Activated CD4-positive, alpha-beta T cell treated with anti-CD3 and anti-CD28 coated beads, Interleukin-2, amount 10 ng/mL, durations not matched to agents 24 days and 14 days (primary cell): ENCODE data around the gene ARHGAP35. TPM values are rescaled to one million over a fixed set of nuclear protein-coding genes. Genes with fewer than 3 reads are reported as not detected.

Experiments used
- DNase-seq: peaks from one replicate; pipeline ENCODE4 v3.0.0; 2022
- H3K27ac Mint-ChIP-seq: one replicate; pipeline ENCODE4 v1.8.0; 2022; ENCODE audit warnings: mild to moderate bottlenecking, mixed read lengths
- H3K27me3 Mint-ChIP-seq: one replicate; pipeline ENCODE4 v1.8.0; 2022; ENCODE audit warnings: mixed read lengths
- H3K36me3 Mint-ChIP-seq: one replicate; pipeline ENCODE4 v1.8.0; 2022; ENCODE audit warnings: low read depth, mild to moderate bottlenecking, mixed read lengths
- H3K4me1 Mint-ChIP-seq: one replicate; pipeline ENCODE4 v1.8.0; 2021; ENCODE audit warnings: mixed read lengths
- H3K4me3 Mint-ChIP-seq: one replicate; pipeline ENCODE4 v1.8.0; 2022; ENCODE audit warnings: mild to moderate bottlenecking, moderate library complexity, mixed read lengths
- H3K9me3 Mint-ChIP-seq: one replicate; pipeline ENCODE4 v1.8.0; 2021; ENCODE audit warnings: mixed read lengths
- intact Hi-C: fragments of 100-400 bp; cut with micrococcal nuclease; formaldehyde crosslinking; loops from one replicate; pipeline ENCODE4 v1.15.1; 2023
- total RNA-seq: library from RNA; stranded (reverse); gene quantifications from 2 replicates; pipeline ENCODE4 v1.2.3, GENCODE V29; 2022

The ARHGAP35 gene
- total RNA-seq, 1 donor from 2014 or later = 21.9 TPM

GRCh38 chr19:46890423-46891170 lies 29.8 kb downstream of the ARHGAP35 start:
- H3K36me3 Mint-ChIP-seq = peaks cover 1% of the 10 kb centered on the region
- peaks cover 19% of the 10 kb centered on the region for H3K4me1 Mint-ChIP-seq
- H3K4me3 Mint-ChIP-seq = no peak overlapping the region
- H3K27me3 Mint-ChIP-seq = no peaks in the 10 kb centered on the region
- H3K9me3 Mint-ChIP-seq = no peaks in the 10 kb centered on the region
- H3K27ac Mint-ChIP-seq = no peak overlapping the region
- no peak for DNase-seq
- intact Hi-C loops = no loop called here

GRCh38 chr19:46892252-46893179 lies 31.7 kb downstream of the ARHGAP35 start:
- intact Hi-C loops = no loop called here
- Mint-ChIP-seq H3K4me3 (no peak overlapping the region), H3K27me3 (no peaks in the 10 kb centered on the region), H3K4me1 (peaks cover 12% of the 10 kb centered on the region), H3K27ac (no peak overlapping the region), H3K9me3 (no peaks in the 10 kb centered on the region), H3K36me3 (peaks cover 1% of the 10 kb centered on the region)
- DNase-seq = no peak

- no peaks in the 10 kb centered on the region for H3K9me3 Mint-ChIP-seq
- H3K4me1 Mint-ChIP-seq = peaks cover 6% of the 10 kb centered on the region
- no peak overlapping the region for H3K27ac Mint-ChIP-seq
- H3K36me3 Mint-ChIP-seq = peaks cover 3% of the 10 kb centered on the region
- intact Hi-C loops = no loop called here
- no peaks in the 10 kb centered on the region for H3K27me3 Mint-ChIP-seq
- DNase-seq = no peak
- no peak overlapping the region for H3K4me3 Mint-ChIP-seq
Observed at GRCh38 chr19:46896076-46896794, 35.4 kb downstream of the ARHGAP35 start.

- H3K9me3 Mint-ChIP-seq = no peaks in the 10 kb centered on the region
- H3K27ac Mint-ChIP-seq = no peak overlapping the region
- H3K27me3 Mint-ChIP-seq = no peaks in the 10 kb centered on the region
- peaks cover 3% of the 10 kb centered on the region for H3K36me3 Mint-ChIP-seq
- H3K4me1 Mint-ChIP-seq = peaks cover 10% of the 10 kb centered on the region
- no peak overlapping the region for H3K4me3 Mint-ChIP-seq
- intact Hi-C loops = no loop called here
- DNase-seq = no peak
Observed at GRCh38 chr19:46898731-46899130, 37.9 kb downstream of the ARHGAP35 start.

GRCh38 chr19:46900341-46900740 lies 39.5 kb downstream of the ARHGAP35 start:
- peaks cover 13% of the 10 kb centered on the region for H3K4me1 Mint-ChIP-seq
- intact Hi-C loops = no loop called here
- peaks cover 3% of the 10 kb centered on the region for H3K36me3 Mint-ChIP-seq
- no peaks in the 10 kb centered on the region for H3K9me3 Mint-ChIP-seq
- H3K27ac Mint-ChIP-seq = no peak overlapping the region
- no peaks in the 10 kb centered on the region for H3K27me3 Mint-ChIP-seq
- no peak for DNase-seq
- H3K4me3 Mint-ChIP-seq = no peak overlapping the region

- Mint-ChIP-seq H3K4me1 (peaks cover 13% of the 10 kb centered on the region), H3K36me3 (peaks cover 3% of the 10 kb centered on the region), H3K4me3 (no peak overlapping the region), H3K9me3 (no peaks in the 10 kb centered on the region), H3K27ac (no peak overlapping the region), H3K27me3 (no peaks in the 10 kb centered on the region)
- intact Hi-C loops = no loop called here
- DNase-seq = no peak
Observed at GRCh38 chr19:46901701-46902401, 41.1 kb downstream of the ARHGAP35 start.

- Mint-ChIP-seq H3K36me3 (peaks cover 3% of the 10 kb centered on the region), H3K27ac (no peak overlapping the region), H3K27me3 (no peaks in the 10 kb centered on the region), H3K9me3 (no peaks in the 10 kb centered on the region), H3K4me1 (peaks cover 13% of the 10 kb centered on the region), H3K4me3 (no peak overlapping the region)
- intact Hi-C loops = no loop called here
- DNase-seq = no peak
Observed at GRCh38 chr19:46902402-46902766, 41.6 kb downstream of the ARHGAP35 start.

GRCh38 chr19:46903458-46903857 lies 42.7 kb downstream of the ARHGAP35 start:
- H3K27ac Mint-ChIP-seq = no peak overlapping the region
- H3K36me3 Mint-ChIP-seq = peaks cover 3% of the 10 kb centered on the region
- H3K27me3 Mint-ChIP-seq = no peaks in the 10 kb centered on the region
- intact Hi-C loops = no loop called here
- peaks cover 13% of the 10 kb centered on the region for H3K4me1 Mint-ChIP-seq
- no peak overlapping the region for H3K4me3 Mint-ChIP-seq
- DNase-seq = no peak
- H3K9me3 Mint-ChIP-seq = no peaks in the 10 kb centered on the region

- Mint-ChIP-seq H3K27me3 (no peaks in the 10 kb centered on the region), H3K36me3 (no peaks in the 10 kb centered on the region), H3K4me1 (peaks cover 18% of the 10 kb centered on the region), H3K4me3 (no peak overlapping the region), H3K9me3 (no peaks in the 10 kb centered on the region), H3K27ac (no peak overlapping the region)
- intact Hi-C loops = no loop called here
- no peak for DNase-seq
Observed at GRCh38 chr19:46904114-46905060, 43.6 kb downstream of the ARHGAP35 start.

- Mint-ChIP-seq H3K4me3 (no peak overlapping the region), H3K27me3 (no peaks in the 10 kb centered on the region), H3K9me3 (no peaks in the 10 kb centered on the region), H3K4me1 (peaks cover 22% of the 10 kb centered on the region), H3K27ac (no peak overlapping the region), H3K36me3 (no peaks in the 10 kb centered on the region)
- intact Hi-C loops = no loop called here
- DNase-seq = no peak
Observed at GRCh38 chr19:46906221-46906620, 45.4 kb downstream of the ARHGAP35 start.

GRCh38 chr19:46907880-46908279 lies 47.1 kb downstream of the ARHGAP35 start:
- no peaks in the 10 kb centered on the region for H3K9me3 Mint-ChIP-seq
- peaks cover 19% of the 10 kb centered on the region for H3K4me1 Mint-ChIP-seq
- intact Hi-C loops = no loop called here
- DNase-seq = no peak
- no peaks in the 10 kb centered on the region for H3K27me3 Mint-ChIP-seq
- H3K36me3 Mint-ChIP-seq = no peaks in the 10 kb centered on the region
- no peak overlapping the region for H3K4me3 Mint-ChIP-seq
- no peak overlapping the region for H3K27ac Mint-ChIP-seq

GRCh38 chr19:46909356-46909755 lies 48.6 kb downstream of the ARHGAP35 start:
- peaks cover 18% of the 10 kb centered on the region for H3K4me1 Mint-ChIP-seq
- DNase-seq = no peak
- no peak overlapping the region for H3K27ac Mint-ChIP-seq
- no peaks in the 10 kb centered on the region for H3K9me3 Mint-ChIP-seq
- H3K36me3 Mint-ChIP-seq = no peaks in the 10 kb centered on the region
- H3K27me3 Mint-ChIP-seq = no peaks in the 10 kb centered on the region
- H3K4me3 Mint-ChIP-seq = no peak overlapping the region
- intact Hi-C loops = no loop called here
